ENCODE data around the gene TNFRSF21. TPM values are rescaled to one million over a fixed set of nuclear protein-coding genes. Genes with fewer than 3 reads are reported as not detected.

Gene TNFRSF21
- total RNA-seq, 1 experiment from 2014 or later = 172 TPM

DNA sequence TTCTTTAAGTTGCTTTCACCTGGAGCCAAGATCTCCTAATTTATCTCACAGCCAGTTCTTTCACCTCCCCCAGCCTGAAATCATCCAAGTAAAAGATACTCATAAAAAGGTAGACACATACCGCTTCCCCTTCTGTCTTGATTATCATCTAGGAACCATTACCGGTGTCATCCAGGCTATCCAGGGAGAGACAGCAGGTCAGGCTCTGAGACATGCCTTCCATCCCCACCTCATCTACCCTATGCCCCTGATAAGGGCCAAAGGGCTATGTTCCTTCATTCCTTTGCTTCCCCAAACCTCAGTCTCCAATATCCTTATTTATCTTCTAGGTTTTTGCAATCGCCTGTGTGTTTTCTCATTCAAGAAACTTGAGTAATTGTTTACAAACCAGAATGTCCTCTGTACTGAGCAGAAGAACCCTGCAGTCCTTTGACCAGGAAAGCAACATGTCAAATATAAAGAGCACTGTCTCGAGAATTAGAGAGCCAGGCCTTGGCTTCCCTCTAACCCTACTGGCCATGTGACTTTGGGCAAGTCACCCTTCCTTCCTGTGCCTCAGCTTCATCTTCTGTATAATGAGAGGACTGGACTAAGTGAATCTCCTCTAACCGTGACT is 41.0 kb downstream of the TNFRSF21 start:
- BruUV-seq (replicated peaks) = no TSS peak
- Histone ChIP-seq H3K4me1 (replicated peaks; ENCODE audit: insufficient read depth) (peaks cover 52% of the 10 kb centered on the region), H3K4me3 (no peak overlapping the region), H3K4me2 (0 out of 2 replicates have a peak overlapping the region, but pooled peaks have one; percentile 6), H3K79me2 (ENCODE audit: low read depth) (peaks cover 100% of the 10 kb centered on the region), H3K9me2 (ENCODE audit: insufficient read depth) (no peaks in the 10 kb centered on the region), H3K27ac (peak overlapping the region; percentile 54), H2AFZ (no peak overlapping the region), H3K36me3 (ENCODE audit: low read depth) (peaks cover 84% of the 10 kb centered on the region), H3F3A (ENCODE audit: insufficient read depth, low read depth) (peaks cover 81% of the 10 kb centered on the region), H3K27me3 (ENCODE audit: insufficient read depth, low read depth) (no peaks in the 10 kb centered on the region), H4K20me1 (ENCODE audit: insufficient read depth) (peaks cover 86% of the 10 kb centered on the region), H3K9me3 (ENCODE audit: insufficient read depth, low read depth) (no peaks in the 10 kb centered on the region)
- DNase-seq = peak in 1 of 2 experiments; percentile 26
- CTCF ChIA-PET = no interaction called here
- POLR2A ChIA-PET (ENCODE audit: unreplicated experiment) = no interaction called here
- TF ChIP-seq, protein P1, sequence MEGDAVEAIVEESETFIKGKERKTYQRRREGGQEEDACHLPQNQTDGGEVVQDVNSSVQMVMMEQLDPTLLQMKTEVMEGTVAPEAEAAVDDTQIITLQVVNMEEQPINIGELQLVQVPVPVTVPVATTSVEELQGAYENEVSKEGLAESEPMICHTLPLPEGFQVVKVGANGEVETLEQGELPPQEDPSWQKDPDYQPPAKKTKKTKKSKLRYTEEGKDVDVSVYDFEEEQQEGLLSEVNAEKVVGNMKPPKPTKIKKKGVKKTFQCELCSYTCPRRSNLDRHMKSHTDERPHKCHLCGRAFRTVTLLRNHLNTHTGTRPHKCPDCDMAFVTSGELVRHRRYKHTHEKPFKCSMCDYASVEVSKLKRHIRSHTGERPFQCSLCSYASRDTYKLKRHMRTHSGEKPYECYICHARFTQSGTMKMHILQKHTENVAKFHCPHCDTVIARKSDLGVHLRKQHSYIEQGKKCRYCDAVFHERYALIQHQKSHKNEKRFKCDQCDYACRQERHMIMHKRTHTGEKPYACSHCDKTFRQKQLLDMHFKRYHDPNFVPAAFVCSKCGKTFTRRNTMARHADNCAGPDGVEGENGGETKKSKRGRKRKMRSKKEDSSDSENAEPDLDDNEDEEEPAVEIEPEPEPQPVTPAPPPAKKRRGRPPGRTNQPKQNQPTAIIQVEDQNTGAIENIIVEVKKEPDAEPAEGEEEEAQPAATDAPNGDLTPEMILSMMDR (conservative IDR thresholded peaks at IDR 0.05) = no peak
- no peak for TF ChIP-seq EZH2 (IDR thresholded peaks at IDR 0.05; ENCODE audit: low read depth)
- intact Hi-C loops (cut with micrococcal nuclease; ENCODE audit: unreplicated experiment) = no loop called here

DNA sequence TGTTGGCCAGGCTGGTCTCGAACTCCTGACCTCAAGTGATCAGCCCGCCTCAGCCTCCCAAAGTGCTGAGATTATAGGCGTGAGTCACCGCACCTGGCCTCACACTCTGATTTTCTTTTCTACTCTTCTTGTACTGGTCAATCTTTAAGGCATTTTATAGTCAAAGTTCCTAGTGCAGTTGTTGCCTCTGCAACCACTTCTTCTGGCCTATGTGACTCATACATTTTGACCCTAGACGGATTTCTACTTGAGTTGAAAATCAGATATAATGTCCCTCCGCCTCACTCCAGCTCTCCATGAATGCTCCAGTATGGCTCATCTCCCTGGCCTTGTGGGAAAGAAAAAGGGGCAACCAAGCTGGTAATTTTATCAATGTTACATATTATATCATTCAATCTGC is 42.4 kb downstream of the TNFRSF21 start:
- intact Hi-C loops (cut with micrococcal nuclease; ENCODE audit: unreplicated experiment) = no loop called here
- H3K27me3 ChIP-seq (ENCODE audit: insufficient read depth, low read depth) = no peaks in the 10 kb centered on the region
- H3K9me2 ChIP-seq (ENCODE audit: insufficient read depth) = no peaks in the 10 kb centered on the region
- H3K27ac ChIP-seq = peak overlapping the region; percentile 54; the same call in 1 of the 2 replicates
- TF ChIP-seq, protein P1 (conservative IDR thresholded peaks at IDR 0.05) = no peak
- TF ChIP-seq EZH2 (IDR thresholded peaks at IDR 0.05; ENCODE audit: low read depth) = no peak
- POLR2A ChIA-PET (ENCODE audit: unreplicated experiment) = no interaction called here
- H4K20me1 ChIP-seq (ENCODE audit: insufficient read depth) = peaks cover 83% of the 10 kb centered on the region
- no peak overlapping the region for H3K4me3 ChIP-seq
- H3K4me2 ChIP-seq = no peak overlapping the region
- no TSS peak for BruUV-seq (replicated peaks)
- H3K36me3 ChIP-seq (ENCODE audit: low read depth) = peaks cover 81% of the 10 kb centered on the region
- peaks cover 40% of the 10 kb centered on the region for H3K4me1 ChIP-seq (replicated peaks; ENCODE audit: insufficient read depth)
- CTCF ChIA-PET = no interaction called here
- H3K9me3 ChIP-seq (ENCODE audit: insufficient read depth, low read depth) = no peaks in the 10 kb centered on the region
- no peak overlapping the region for H2AFZ ChIP-seq
- DNase-seq = peak in 1 of 2 experiments; percentile 33
- peaks cover 100% of the 10 kb centered on the region for H3K79me2 ChIP-seq (ENCODE audit: low read depth)
- peaks cover 89% of the 10 kb centered on the region for H3F3A ChIP-seq (ENCODE audit: insufficient read depth, low read depth)

DNA sequence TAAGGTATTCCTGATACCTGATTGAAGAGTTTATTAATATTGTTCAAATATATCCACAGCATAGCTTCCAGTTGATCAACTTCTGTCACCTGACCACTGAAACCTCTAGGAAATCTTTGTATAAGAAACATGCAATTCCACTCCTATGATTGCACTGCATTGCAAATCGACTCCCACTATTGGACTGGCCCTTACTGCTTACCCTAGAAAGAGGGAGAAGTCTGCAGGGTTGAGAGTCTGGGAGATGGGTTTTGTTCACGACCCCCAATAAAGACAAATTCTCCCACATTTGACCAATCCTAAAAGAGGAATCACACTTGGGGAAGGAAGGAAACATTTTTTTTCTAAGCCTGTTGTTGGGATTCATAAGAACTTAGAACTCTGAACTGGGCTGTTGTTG is 43.7 kb downstream of the TNFRSF21 start:
- CTCF ChIA-PET = no interaction called here
- peak overlapping the region; percentile 28 for H3K27ac ChIP-seq
- BruUV-seq (replicated peaks) = no TSS peak
- H3K4me2 ChIP-seq = no peak overlapping the region
- TF ChIP-seq EZH2 (IDR thresholded peaks at IDR 0.05; ENCODE audit: low read depth) = no peak
- H3K27me3 ChIP-seq (ENCODE audit: insufficient read depth, low read depth) = no peaks in the 10 kb centered on the region
- H3K4me3 ChIP-seq = no peak overlapping the region
- peaks cover 75% of the 10 kb centered on the region for H4K20me1 ChIP-seq (ENCODE audit: insufficient read depth)
- H3K9me3 ChIP-seq (ENCODE audit: insufficient read depth, low read depth) = no peaks in the 10 kb centered on the region
- POLR2A ChIA-PET (ENCODE audit: unreplicated experiment) = no interaction called here
- H3K4me1 ChIP-seq (replicated peaks; ENCODE audit: insufficient read depth) = peaks cover 29% of the 10 kb centered on the region
- H3K79me2 ChIP-seq (ENCODE audit: low read depth) = peaks cover 100% of the 10 kb centered on the region
- no peak overlapping the region for H2AFZ ChIP-seq
- peaks cover 89% of the 10 kb centered on the region for H3F3A ChIP-seq (ENCODE audit: insufficient read depth, low read depth)
- peak in 1 of 2 experiments; percentile 20 for DNase-seq
- peaks cover 77% of the 10 kb centered on the region for H3K36me3 ChIP-seq (ENCODE audit: low read depth)
- intact Hi-C loops (cut with micrococcal nuclease; ENCODE audit: unreplicated experiment) = no loop called here
- H3K9me2 ChIP-seq (ENCODE audit: insufficient read depth) = no peaks in the 10 kb centered on the region

DNA sequence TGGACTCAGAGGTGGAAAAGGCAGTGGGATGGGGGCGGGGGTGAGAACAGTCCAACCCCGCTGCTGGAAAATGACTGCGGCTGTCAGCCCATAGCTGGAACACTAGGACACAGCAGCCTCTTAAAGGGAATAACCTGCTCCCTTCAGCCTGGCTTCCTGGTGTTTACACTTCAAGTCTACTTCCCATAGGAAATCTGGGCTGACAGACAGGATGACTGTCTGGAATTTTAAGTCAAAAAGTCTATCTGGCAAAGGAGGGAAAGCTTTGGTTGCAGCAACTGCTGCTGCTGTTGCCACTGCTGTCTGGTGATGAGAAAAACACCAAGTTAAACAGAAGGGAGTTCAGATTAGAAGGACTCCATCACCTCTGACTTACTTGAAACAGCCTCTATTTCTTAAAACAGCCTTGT is 44.9 kb downstream of the TNFRSF21 start:
- Histone ChIP-seq H3K79me2 (ENCODE audit: low read depth) (peaks cover 100% of the 10 kb centered on the region), H3F3A (ENCODE audit: insufficient read depth, low read depth) (peaks cover 94% of the 10 kb centered on the region), H3K4me2 (no peak overlapping the region), H3K27me3 (ENCODE audit: insufficient read depth, low read depth) (no peaks in the 10 kb centered on the region), H3K4me1 (replicated peaks; ENCODE audit: insufficient read depth) (peaks cover 20% of the 10 kb centered on the region), H3K27ac (peak overlapping the region; percentile 28), H3K36me3 (ENCODE audit: low read depth) (peaks cover 79% of the 10 kb centered on the region), H4K20me1 (ENCODE audit: insufficient read depth) (peaks cover 75% of the 10 kb centered on the region), H2AFZ (no peak overlapping the region), H3K9me3 (ENCODE audit: insufficient read depth, low read depth) (no peaks in the 10 kb centered on the region), H3K9me2 (ENCODE audit: insufficient read depth) (no peaks in the 10 kb centered on the region), H3K4me3 (no peak overlapping the region)
- CTCF ChIA-PET = no interaction called here
- DNase-seq = peak in 1 of 2 experiments; percentile 19
- intact Hi-C loops (cut with micrococcal nuclease; ENCODE audit: unreplicated experiment) = no loop called here
- POLR2A ChIA-PET (ENCODE audit: unreplicated experiment) = no interaction called here
- no TSS peak for BruUV-seq (replicated peaks)
- TF ChIP-seq, protein P1 (conservative IDR thresholded peaks at IDR 0.05) = no peak
- no peak for TF ChIP-seq EZH2 (IDR thresholded peaks at IDR 0.05; ENCODE audit: low read depth)
